Effector memory CD8-positive, alpha-beta T cell (primary cell): ENCODE data around the gene USHBP1.

ENCODE experiments used
- ATAC-seq: fragments of 150-1000 bp; cut with Tn5 transposase; replicated peaks from 2 replicates; pipeline ENCODE4 v1.10.0; 2021; ENCODE audit warnings: mild to moderate bottlenecking, moderate library complexity
- DNase-seq, 3 experiments: peaks; one replicate each; pipeline ENCODE4 v3.0.0; 2021
- H3K27ac Mint-ChIP-seq, 2 donors: one replicate each; pipeline ENCODE4 v1.8.0; 2022; ENCODE audit warnings: mild to moderate bottlenecking in 2 of 2, mixed read lengths in 2 of 2, moderate library complexity in 2 of 2
- H3K27me3 Mint-ChIP-seq, 2 donors: one replicate each; pipeline ENCODE4 v1.8.0; 2022; ENCODE audit warnings: mixed read lengths in 2 of 2
- H3K36me3 Mint-ChIP-seq: one replicate; pipeline ENCODE4 v1.8.0; 2022; ENCODE audit warnings: mild to moderate bottlenecking, moderate library complexity, mixed read lengths; ENCODE audit not compliant: insufficient read depth
- H3K4me1 Mint-ChIP-seq, 2 donors: one replicate each; pipeline ENCODE4 v1.8.0; 2022; ENCODE audit warnings: low read depth in 2 of 2, mixed read lengths in 2 of 2
- H3K4me3 Mint-ChIP-seq, 2 donors: one replicate each; pipeline ENCODE4 v1.8.0; 2022; ENCODE audit warnings: mild to moderate bottlenecking in 2 of 2, mixed read lengths in 2 of 2, moderate library complexity in 2 of 2
- H3K9me3 Mint-ChIP-seq, 2 donors: one replicate each; pipeline ENCODE4 v1.8.0; 2022; ENCODE audit warnings: mixed read lengths in 2 of 2

USHBP1 gene

GRCh38 chr19:17246681-17247425, 17.7 kb downstream of the USHBP1 start:
- DNase-seq (no peak), ATAC-seq (no peak)
- Mint-ChIP-seq H3K27me3 (peaks cover 0 to 8% of the 10 kb centered on the region in 2 donors), H3K27ac (peak overlapping the region in 1 of 2 donors; percentile 65), H3K36me3 (peaks cover 11% of the 10 kb centered on the region), H3K4me3 (peak overlapping the region; percentile 90 to 91), H3K9me3 (no peaks in the 10 kb centered on the region), H3K4me1 (peaks cover 10 to 12% of the 10 kb centered on the region in 2 donors)

- Mint-ChIP-seq H3K4me1 (peaks cover 12 to 13% of the 10 kb centered on the region in 2 donors), H3K9me3 (no peaks in the 10 kb centered on the region), H3K27me3 (peaks cover 0 to 8% of the 10 kb centered on the region in 2 donors), H3K4me3 (peak within 1 kb of the TSS; percentile 90 to 91), H3K36me3 (peaks cover 11% of the 10 kb centered on the region), H3K27ac (peak within 1 kb of the TSS; percentile 65 to 81)
- DNase-seq: no peak
- no peak for ATAC-seq
Observed at GRCh38 chr19:17245535-17245984, 19.0 kb downstream of the USHBP1 start, which contains the start of gene NR2F6. Gene NR2F6 (minus strand): TSS chr19:17245919. CDS start chr19:17245220, 699 bp downstream.

DNA sequence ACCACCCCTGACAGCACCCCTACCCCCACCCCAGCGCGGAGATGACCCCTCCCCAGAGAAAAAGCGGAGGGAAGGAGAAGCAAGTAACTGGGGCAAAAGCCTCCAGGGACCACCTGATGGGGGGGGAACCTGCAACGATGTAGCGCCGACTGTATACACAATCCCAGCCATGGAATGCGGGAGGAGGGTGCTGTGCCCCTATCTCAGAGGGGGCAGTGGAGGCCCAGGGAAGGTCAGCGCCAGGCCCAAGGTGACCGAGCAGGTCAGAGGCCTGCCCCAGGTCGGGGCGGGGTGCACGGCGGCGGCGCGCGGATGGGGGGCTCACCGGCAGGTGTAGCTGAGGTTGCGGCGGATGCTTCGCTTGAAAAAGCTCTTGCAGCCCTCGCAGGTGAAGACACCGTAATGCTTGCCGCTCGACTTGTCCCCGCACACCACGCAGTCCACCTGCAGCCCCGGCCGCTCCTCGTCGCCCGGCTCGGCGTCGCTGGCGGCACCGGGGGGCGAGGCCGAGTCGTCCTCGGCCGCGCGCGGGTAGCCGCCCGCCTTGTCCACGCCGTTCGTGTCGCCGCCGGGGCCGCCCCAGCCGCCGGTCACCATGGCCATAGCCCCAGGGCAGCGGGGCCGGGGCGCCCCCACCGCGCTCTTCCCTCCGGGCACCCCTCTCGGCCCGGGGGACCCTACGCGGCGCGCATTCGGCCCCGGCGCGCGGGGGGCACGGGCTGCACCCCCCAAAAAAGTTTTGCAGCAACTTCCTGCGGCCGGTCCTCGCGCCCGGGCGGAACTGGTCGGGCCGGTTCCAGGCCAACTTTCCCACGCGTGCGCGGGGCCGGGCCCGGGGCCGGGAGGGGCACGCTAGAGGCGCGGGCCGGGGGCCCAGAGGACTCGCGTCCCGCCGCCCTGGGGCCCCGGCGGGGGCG, 19.7 kb downstream of the USHBP1 start:
- Mint-ChIP-seq H3K4me1 (peaks cover 12 to 13% of the 10 kb centered on the region in 2 donors), H3K9me3 (no peaks in the 10 kb centered on the region), H3K36me3 (peaks cover 11% of the 10 kb centered on the region), H3K4me3 (peak overlapping the region; percentile 58 to 66), H3K27me3 (peaks cover 0 to 8% of the 10 kb centered on the region in 2 donors), H3K27ac (no peak overlapping the region)
- ATAC-seq (peak; percentile 7), DNase-seq (no peak)

DNA sequence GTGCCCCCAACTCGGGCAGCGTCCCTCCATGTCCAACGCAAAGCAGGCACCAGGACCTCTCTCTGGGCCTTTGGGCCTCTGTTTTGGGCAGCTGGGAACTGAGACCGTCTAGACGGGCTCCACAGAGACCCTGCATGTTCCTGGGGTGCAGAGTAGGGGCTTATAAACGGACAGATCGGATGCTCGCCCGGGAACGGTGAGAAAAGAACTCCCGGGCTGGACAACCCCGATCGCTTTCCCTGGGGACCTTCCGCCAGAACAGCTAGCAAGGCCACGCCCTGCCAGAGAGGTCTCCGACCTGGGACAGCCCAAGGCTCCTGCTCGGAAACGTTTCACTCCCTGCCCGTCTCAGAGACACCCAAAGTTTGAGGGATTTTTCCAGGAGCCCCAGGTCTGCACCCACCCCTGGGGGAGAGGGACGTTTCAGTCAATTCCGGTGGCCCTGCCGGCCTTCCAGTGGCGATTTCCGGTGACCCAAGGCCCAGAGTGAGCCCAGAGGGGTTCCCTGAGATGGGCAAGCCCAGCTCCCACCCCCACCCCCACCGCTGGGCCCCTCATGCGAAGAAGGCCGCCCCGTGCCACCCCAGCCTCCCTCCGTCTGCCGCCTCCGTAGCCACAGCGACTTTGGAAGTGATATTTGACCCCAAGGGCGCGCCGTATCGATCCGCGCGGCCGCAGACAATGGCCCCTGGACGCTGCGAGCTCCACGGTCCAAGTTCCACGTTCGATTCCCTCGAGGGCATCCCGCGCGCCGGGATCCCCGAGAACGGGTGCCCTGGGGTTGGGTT, 20.5 kb downstream of the USHBP1 start:
- DNase-seq (no peak), ATAC-seq (no peak)
- Mint-ChIP-seq H3K9me3 (no peaks in the 10 kb centered on the region), H3K4me3 (peak overlapping the region; percentile 58 to 66), H3K27ac (peak overlapping the region in 1 of 2 donors; percentile 26), H3K4me1 (peaks cover 12 to 13% of the 10 kb centered on the region in 2 donors), H3K27me3 (peaks cover 0 to 8% of the 10 kb centered on the region in 2 donors), H3K36me3 (peaks cover 11% of the 10 kb centered on the region)

- Mint-ChIP-seq H3K27me3 (peaks cover 0 to 8% of the 10 kb centered on the region in 2 donors), H3K4me3 (peak overlapping the region in 1 of 2 donors; percentile 66), H3K36me3 (peaks cover 11% of the 10 kb centered on the region), H3K9me3 (no peaks in the 10 kb centered on the region), H3K4me1 (peaks cover 12 to 13% of the 10 kb centered on the region in 2 donors), H3K27ac (peak overlapping the region in 1 of 2 donors; percentile 26)
- DNase-seq (no peak), ATAC-seq (no peak)
Observed at GRCh38 chr19:17243211-17243829, 21.2 kb downstream of the USHBP1 start.

- no peak for DNase-seq
- H3K4me1 Mint-ChIP-seq: peaks cover 12 to 13% of the 10 kb centered on the region in 2 donors
- no peak for ATAC-seq
- H3K9me3 Mint-ChIP-seq: no peaks in the 10 kb centered on the region
- H3K27me3 Mint-ChIP-seq: peaks cover 0 to 8% of the 10 kb centered on the region in 2 donors
- H3K27ac Mint-ChIP-seq: peak overlapping the region in 1 of 2 donors; percentile 2
- peaks cover 11% of the 10 kb centered on the region for H3K36me3 Mint-ChIP-seq
- H3K4me3 Mint-ChIP-seq: no peak overlapping the region
Observed at GRCh38 chr19:17242431-17243208, 21.9 kb downstream of the USHBP1 start.

- H3K36me3 Mint-ChIP-seq: no peaks in the 10 kb centered on the region
- ATAC-seq (no peak), DNase-seq (no peak)
- H3K27ac Mint-ChIP-seq: no peak overlapping the region
- no peaks in the 10 kb centered on the region for H3K27me3 Mint-ChIP-seq
- no peak overlapping the region for H3K4me3 Mint-ChIP-seq
- peaks cover 0 to 2% of the 10 kb centered on the region in 2 donors for H3K4me1 Mint-ChIP-seq
- H3K9me3 Mint-ChIP-seq: no peaks in the 10 kb centered on the region
Observed at GRCh38 chr19:17240826-17241399, 23.6 kb downstream of the USHBP1 start.

DNA sequence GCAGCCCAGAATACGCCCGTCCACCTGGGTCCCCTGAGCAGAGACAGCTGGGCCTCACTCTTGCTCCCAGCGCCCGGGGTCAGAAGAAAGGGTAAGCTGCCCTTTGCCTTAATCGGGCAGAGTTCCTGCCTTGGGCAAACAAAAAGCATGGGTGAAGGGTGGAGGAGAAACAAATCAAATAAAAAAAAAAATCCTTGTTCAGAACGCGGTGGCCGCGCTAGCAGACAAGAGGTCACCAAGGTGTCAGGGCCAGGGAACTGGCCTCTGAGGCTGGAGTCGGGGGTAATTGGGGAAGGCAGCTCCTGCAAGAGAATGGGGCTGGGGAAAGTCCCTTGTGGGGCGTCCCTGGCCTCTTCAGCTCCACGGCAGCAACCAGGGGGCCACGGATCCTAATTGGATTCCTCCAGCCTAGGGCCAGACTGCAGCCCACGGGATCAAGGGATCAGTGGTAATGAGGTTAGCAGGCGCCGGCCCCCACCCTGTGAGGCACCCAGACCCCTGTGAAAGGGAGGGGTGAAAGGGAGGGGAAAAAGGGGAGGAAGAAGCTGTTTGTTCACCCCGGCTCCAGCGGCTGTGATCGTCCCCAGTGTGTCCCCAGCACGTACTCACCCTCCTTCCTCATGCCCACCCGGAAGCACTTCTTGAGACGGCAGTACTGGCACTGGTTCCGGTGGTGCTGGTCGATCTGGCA, 24.3 kb downstream of the USHBP1 start:
- DNase-seq: no peak
- Mint-ChIP-seq H3K4me1 (peaks cover 0 to 2% of the 10 kb centered on the region in 2 donors), H3K9me3 (no peaks in the 10 kb centered on the region), H3K27ac (no peak overlapping the region), H3K27me3 (no peaks in the 10 kb centered on the region), H3K4me3 (no peak overlapping the region), H3K36me3 (no peaks in the 10 kb centered on the region)
- no peak for ATAC-seq

DNA sequence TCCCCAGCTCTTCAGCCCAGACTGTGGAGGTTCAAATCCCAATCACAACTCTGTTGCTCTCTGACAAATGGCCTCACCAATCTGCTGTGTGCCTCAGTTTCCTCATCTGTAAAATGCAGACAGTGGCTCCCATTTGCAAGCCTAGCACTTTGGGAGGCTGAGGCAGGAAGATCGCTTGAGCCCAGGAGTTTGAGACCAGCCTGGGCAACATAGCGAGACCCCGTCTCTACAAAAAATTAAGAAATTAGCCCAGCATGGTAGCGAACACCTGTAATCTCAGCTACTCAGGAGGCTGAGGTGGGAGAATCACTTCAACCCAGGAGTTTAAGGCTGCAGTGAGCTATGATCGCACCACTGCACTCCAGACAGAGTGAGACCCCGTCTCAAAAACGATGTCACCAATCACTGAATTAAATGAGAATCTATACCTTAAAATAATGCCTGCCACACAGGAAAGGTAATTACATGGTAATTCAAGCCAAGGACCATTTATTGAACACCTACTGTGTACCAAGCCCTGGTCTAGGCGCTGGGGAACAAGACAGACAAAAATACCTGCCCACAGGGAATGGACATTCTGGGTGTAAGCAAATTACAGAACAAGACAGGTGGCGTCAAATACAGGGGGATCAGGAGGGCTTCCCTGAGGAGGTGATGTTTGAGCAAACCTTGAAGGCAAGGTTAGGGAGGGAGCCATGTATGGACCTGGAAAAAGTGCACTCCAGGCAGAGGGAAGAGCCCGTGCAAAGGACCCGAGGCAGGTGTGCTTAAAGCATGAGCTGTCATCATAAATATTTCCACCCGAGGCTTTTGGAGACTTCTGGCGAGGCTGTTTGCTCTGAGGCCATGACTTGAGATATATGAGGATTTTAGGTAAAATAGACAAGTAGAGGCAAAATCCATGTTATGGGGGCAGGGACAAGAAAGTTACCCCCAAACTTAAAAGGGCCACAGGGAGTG, 26.5 kb downstream of the USHBP1 start:
- Mint-ChIP-seq H3K9me3 (no peaks in the 10 kb centered on the region), H3K27me3 (no peaks in the 10 kb centered on the region), H3K36me3 (peaks cover 9% of the 10 kb centered on the region), H3K4me3 (peak overlapping the region; percentile 22 to 33), H3K27ac (no peak overlapping the region), H3K4me1 (peaks cover 6 to 8% of the 10 kb centered on the region in 2 donors)
- DNase-seq (no peak), ATAC-seq (no peak)

GRCh38 chr19:17236811-17237543, 27.6 kb downstream of the USHBP1 start:
- Mint-ChIP-seq H3K27me3 (no peaks in the 10 kb centered on the region), H3K36me3 (peaks cover 9% of the 10 kb centered on the region), H3K27ac (no peak overlapping the region), H3K4me1 (peaks cover 6 to 8% of the 10 kb centered on the region in 2 donors), H3K4me3 (peak overlapping the region; percentile 70 to 80), H3K9me3 (no peaks in the 10 kb centered on the region)
- DNase-seq: no peak
- no peak for ATAC-seq
